ENCODE results near the gene INO80. TPM values are rescaled to one million over a fixed set of nuclear protein-coding genes. Genes with fewer than 3 reads are reported as not detected.

Gene INO80
- total and polyA plus RNA-seq, 2 donors (not counting 1 experiment from before 2014, with no cell fraction given): 5.7 to 34.0 TPM

- Histone ChIP-seq H2AFZ (ENCODE audit: low read length) (no peak overlapping the region), H3K4me3 (replicated peaks in 1 of 4; ENCODE audit: control extremely low read depth in 1 of 4, insufficient read depth in 1 of 4, low read depth in 3 of 4, low read length in 4 of 4) (no peak overlapping the region), H3K27ac (ENCODE audit: insufficient read depth, low read length) (no peak overlapping the region), H3K4me2 (ENCODE audit: extremely low read depth, insufficient read depth, low read length) (no peak overlapping the region), H3K79me2 (ENCODE audit: control insufficient read depth, insufficient read depth, low read length) (no peaks in the 10 kb centered on the region), H3K9me3 (ENCODE audit: control insufficient read depth, insufficient read depth, low read depth, low read length) (no peaks in the 10 kb centered on the region), H3K4me1 (ENCODE audit: control insufficient read depth, extremely low read depth, insufficient read depth, low read length) (peaks cover 14% of the 10 kb centered on the region), H3K36me3 (ENCODE audit: control insufficient read depth, insufficient read depth, low read length) (peaks cover 2% of the 10 kb centered on the region), H4K20me1 (ENCODE audit: control insufficient read depth, extremely low read depth, insufficient read depth, low read length) (no peaks in the 10 kb centered on the region), H3K9ac (ENCODE audit: insufficient read depth, low read length) (no peak overlapping the region), H3K27me3 (ENCODE audit: control insufficient read depth, insufficient read depth, low read length) (no peaks in the 10 kb centered on the region)
- DNase-seq (ENCODE audit: low read depth in 2 of 2): peak; percentile 45 to 80
- peak; percentile 92 to 94 for TF ChIP-seq CTCF (conservative IDR thresholded peaks at IDR 0.05 in 1 of 2, IDR thresholded peaks at IDR 0.05 in 1 of 2; ENCODE audit: low read depth in 1 of 2, low read length in 2 of 2)
- no peak for TF ChIP-seq EZH2 (IDR thresholded peaks at IDR 0.05; ENCODE audit: low read length, missing control alignments)
These were observed 93.5 kb downstream of the INO80 start for GRCh38 chr15:41022487-41023090.

GRCh38 chr15:41020829-41021228 lies 95.3 kb downstream of the INO80 start:
- DNase-seq (ENCODE audit: low read depth in 2 of 2): no peak
- H3K79me2 ChIP-seq (ENCODE audit: control insufficient read depth, insufficient read depth, low read length): no peaks in the 10 kb centered on the region
- no peak overlapping the region for H2AFZ ChIP-seq (ENCODE audit: low read length)
- H3K27me3 ChIP-seq (ENCODE audit: control insufficient read depth, insufficient read depth, low read length): no peaks in the 10 kb centered on the region
- H3K4me2 ChIP-seq (ENCODE audit: extremely low read depth, insufficient read depth, low read length): no peak overlapping the region
- H3K9me3 ChIP-seq (ENCODE audit: control insufficient read depth, insufficient read depth, low read depth, low read length): no peaks in the 10 kb centered on the region
- H3K4me3 ChIP-seq (replicated peaks in 1 of 4; ENCODE audit: control extremely low read depth in 1 of 4, insufficient read depth in 1 of 4, low read depth in 3 of 4, low read length in 4 of 4): no peak overlapping the region
- no peak for TF ChIP-seq EZH2 (IDR thresholded peaks at IDR 0.05; ENCODE audit: low read length, missing control alignments)
- H3K27ac ChIP-seq (ENCODE audit: insufficient read depth, low read length): no peak overlapping the region
- peaks cover 20% of the 10 kb centered on the region for H3K4me1 ChIP-seq (ENCODE audit: control insufficient read depth, extremely low read depth, insufficient read depth, low read length)
- H4K20me1 ChIP-seq (ENCODE audit: control insufficient read depth, extremely low read depth, insufficient read depth, low read length): no peaks in the 10 kb centered on the region
- no peak overlapping the region for H3K9ac ChIP-seq (ENCODE audit: insufficient read depth, low read length)
- H3K36me3 ChIP-seq (ENCODE audit: control insufficient read depth, insufficient read depth, low read length): peaks cover 2% of the 10 kb centered on the region

GRCh38 chr15:41020311-41020710 lies 95.8 kb downstream of the INO80 start:
- Histone ChIP-seq H3K4me1 (ENCODE audit: control insufficient read depth, extremely low read depth, insufficient read depth, low read length) (peaks cover 18% of the 10 kb centered on the region), H3K4me3 (replicated peaks in 1 of 4; ENCODE audit: control extremely low read depth in 1 of 4, insufficient read depth in 1 of 4, low read depth in 3 of 4, low read length in 4 of 4) (no peak overlapping the region), H4K20me1 (ENCODE audit: control insufficient read depth, extremely low read depth, insufficient read depth, low read length) (no peaks in the 10 kb centered on the region), H3K9ac (ENCODE audit: insufficient read depth, low read length) (no peak overlapping the region), H3K9me3 (ENCODE audit: control insufficient read depth, insufficient read depth, low read depth, low read length) (no peaks in the 10 kb centered on the region), H3K79me2 (ENCODE audit: control insufficient read depth, insufficient read depth, low read length) (no peaks in the 10 kb centered on the region), H2AFZ (ENCODE audit: low read length) (no peak overlapping the region), H3K27me3 (ENCODE audit: control insufficient read depth, insufficient read depth, low read length) (no peaks in the 10 kb centered on the region), H3K36me3 (ENCODE audit: control insufficient read depth, insufficient read depth, low read length) (peaks cover 2% of the 10 kb centered on the region), H3K27ac (ENCODE audit: insufficient read depth, low read length) (no peak overlapping the region), H3K4me2 (ENCODE audit: extremely low read depth, insufficient read depth, low read length) (no peak overlapping the region)
- no peak for DNase-seq (ENCODE audit: low read depth in 2 of 2)
- TF ChIP-seq CTCF (conservative IDR thresholded peaks at IDR 0.05 in 1 of 2, IDR thresholded peaks at IDR 0.05 in 1 of 2; ENCODE audit: low read depth in 1 of 2, low read length in 2 of 2) (no peak), EZH2 (IDR thresholded peaks at IDR 0.05; ENCODE audit: low read length, missing control alignments) (no peak)

Data from fibroblast of lung (primary cell).